Cerebellar nuclear complex (tissue), 1 donor: ENCODE results near the gene LSAMP.
"Not testable (repeated sequence)": the region's sequence is repeated elsewhere in the genome, so short reads cannot be mapped to it uniquely, and the experiment has no call there.

Source experiments
- DNase-seq, 2 experiments: peaks; one replicate each; lab custom pipeline; 2025; lab: John Stamatoyannopoulos, UW

LSAMP gene

DNA sequence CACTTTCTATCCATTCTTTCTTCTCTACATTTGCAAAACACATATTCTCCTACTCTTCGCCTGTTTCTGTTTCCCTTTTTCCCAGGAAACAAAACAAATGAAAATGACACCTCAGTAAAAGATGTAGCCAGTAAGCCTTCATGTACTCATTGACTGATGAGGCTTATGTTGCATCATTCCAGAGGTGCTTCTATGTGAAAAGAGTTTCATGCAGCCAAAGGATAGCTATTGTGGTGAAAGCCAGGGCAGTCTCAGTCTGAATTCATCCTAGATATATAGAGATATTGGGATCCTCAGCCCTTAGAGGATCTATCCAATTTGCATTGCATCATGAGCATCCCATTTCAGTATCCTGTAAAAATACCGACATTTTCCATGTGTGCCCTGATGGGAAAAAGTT, 554.7 kb downstream of the LSAMP start:
- DNase-seq, result no peak

DNA sequence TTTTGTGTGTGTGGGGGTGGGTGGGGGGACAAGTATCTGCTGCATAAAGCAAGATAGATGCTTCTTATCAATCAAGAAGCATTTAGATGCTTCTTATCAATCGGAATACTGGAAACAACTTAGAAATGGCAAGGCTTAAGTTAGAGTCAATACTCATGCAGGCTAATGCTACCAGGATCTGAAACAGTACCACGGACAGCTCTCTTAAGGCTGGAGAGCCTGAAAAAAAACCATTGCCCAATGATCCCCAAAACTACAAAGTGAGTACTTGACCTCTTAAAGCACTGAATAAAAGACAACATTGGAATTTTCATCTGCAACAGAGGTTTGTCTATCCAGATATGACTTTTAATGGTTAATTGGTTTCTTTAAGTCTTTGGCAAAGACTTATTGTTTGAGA, 559.7 kb downstream of the LSAMP start:
- DNase-seq, result no peak

GRCh38 chr3:115877615-115877899, 567.7 kb downstream of the LSAMP start:
- no peak for DNase-seq

GRCh38 chr3:115876876-115877614, 568.2 kb downstream of the LSAMP start:
- no peak for DNase-seq

- no peak for DNase-seq
Measured at GRCh38 chr3:115875460-115875859, 569.8 kb downstream of the LSAMP start.

DNA sequence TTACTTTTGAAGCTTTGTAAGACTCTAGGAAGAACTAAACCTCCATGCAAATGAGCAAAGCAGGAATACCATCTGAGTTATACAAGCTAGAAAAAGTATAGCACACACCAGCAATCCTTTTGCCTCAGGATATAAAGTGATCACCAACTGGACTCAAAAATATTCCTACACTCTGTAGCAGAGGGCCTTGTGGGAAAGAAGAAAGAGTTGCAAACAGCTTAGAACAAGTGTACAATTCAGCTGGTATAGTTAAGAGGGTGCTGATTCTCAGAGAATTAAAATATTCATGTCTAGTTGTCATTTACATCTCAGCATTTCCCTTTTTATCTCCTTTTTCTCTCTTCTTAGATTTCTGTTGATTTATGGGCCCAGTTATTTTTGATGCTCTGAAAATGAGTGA, 573.6 kb downstream of the LSAMP start:
- DNase-seq, result no peak

DNA sequence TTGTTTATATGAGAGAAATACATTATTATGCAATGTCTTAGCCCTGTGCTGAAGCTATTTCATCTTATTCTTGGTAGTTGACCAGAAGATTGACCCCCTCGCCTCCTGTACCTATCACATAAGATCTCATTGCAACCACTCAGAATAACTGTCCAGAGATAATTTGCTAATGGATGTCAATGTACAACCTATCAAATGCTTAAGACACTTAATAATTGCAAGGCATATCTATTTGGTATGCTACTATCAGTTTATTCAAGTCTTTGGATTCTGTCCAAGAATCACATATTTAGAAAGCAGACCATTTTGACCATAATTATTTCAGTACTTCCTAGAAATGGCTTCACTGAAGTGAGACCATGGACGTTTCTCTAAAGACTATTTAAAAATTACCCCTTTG, 580.4 kb downstream of the LSAMP start:
- no peak for DNase-seq

- DNase-seq, result no peak
Measured at GRCh38 chr3:115862849-115863248, 582.4 kb downstream of the LSAMP start.

DNA sequence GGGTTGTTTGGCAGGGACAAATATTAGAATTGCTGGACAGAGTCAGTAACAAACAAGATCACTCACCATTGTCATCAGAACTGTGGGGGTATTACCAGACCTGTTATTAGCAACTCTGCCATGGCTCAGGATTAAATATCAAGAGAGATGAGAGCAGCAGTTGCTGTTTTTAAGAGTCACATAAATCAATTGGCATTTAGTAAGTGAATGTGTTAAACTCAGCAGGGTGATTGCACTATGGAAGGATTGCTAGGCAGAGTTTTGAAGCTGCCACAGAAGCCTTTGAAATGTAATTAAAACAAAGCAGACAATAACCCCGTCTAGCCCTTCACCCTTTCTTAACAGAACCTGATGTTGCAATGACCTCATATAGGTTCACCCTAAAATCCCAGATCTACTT, 583.2 kb downstream of the LSAMP start:
- no peak for DNase-seq

DNA sequence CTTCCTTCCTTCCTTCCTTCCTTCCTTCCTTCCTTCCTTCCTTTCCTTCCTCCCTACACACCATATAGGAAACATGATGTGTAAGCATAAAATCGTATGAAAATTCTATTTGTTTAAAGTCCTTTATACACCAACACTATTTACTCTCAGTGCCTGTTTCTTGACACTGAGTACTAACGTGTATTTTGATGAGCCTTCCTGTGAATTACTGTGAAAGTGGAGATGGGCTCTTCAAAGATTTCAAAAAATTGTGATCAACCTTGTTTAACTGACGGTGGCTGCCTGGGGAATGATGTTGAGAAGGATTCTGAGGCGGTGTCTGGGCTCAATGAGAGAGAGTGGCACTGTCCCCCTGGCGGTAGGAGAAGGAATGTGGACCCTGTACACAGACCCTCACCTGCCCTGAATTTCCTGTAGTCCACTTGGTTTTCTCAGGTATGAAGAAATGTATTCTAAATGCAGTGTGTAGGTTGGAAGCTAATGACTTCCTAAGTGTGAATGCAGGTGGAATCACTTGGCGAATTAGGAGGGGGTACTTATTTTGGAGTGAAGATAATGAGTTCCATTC, 584.0 kb downstream of the LSAMP start:
- no peak for DNase-seq

DNA sequence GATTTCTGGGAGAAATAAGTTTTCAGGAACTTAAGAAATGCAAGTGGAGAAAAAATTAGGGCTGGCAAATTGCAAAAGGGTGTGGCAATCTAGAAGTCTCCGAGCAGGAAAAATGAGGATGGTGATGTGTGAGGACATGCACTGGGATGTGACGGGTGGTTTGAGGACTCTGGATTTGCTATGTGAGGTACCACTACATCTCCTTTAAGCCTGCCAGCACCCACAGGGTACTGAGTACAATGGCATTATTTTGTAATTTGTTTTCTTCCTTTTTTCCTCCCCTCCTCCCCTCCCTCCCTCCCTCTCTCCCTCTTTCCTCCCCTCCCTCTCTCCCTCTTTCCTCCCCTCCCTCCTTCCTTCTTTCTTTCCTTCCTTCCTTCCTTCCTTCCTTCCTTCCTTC, 584.5 kb downstream of the LSAMP start:
- DNase-seq, result no peak

GRCh38 chr3:115859002-115859807, 586.1 kb downstream of the LSAMP start:
- no peak for DNase-seq

GRCh38 chr3:115857518-115858136, 587.7 kb downstream of the LSAMP start:
- DNase-seq, result no peak

GRCh38 chr3:115855911-115856310, 589.4 kb downstream of the LSAMP start:
- no peak for DNase-seq

GRCh38 chr3:115853104-115853503, 592.2 kb downstream of the LSAMP start:
- no peak for DNase-seq

DNA sequence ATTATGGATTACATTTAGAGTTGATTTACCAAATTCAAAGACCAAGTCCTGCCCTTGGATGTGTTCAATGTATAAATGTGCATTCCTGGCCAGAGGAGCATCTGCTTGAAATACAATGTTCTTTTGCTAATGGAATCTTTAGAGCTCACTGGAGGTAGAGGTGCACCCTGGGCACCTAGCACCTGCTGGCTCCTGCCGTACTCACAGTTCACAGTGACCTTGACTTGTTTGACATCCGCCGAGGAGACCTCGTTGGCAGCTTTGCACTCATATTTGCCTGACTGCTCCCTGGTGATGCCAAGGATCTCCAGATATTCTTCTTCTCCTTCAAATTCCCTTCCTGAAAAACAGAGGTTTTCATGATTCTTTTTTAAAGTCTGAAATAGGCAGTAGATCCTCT, 593.0 kb downstream of the LSAMP start:
- DNase-seq, result no peak

GRCh38 chr3:115851571-115851970, 593.7 kb downstream of the LSAMP start:
- no peak for DNase-seq

GRCh38 chr3:115848641-115849040, 596.6 kb downstream of the LSAMP start:
- no peak for DNase-seq

DNA sequence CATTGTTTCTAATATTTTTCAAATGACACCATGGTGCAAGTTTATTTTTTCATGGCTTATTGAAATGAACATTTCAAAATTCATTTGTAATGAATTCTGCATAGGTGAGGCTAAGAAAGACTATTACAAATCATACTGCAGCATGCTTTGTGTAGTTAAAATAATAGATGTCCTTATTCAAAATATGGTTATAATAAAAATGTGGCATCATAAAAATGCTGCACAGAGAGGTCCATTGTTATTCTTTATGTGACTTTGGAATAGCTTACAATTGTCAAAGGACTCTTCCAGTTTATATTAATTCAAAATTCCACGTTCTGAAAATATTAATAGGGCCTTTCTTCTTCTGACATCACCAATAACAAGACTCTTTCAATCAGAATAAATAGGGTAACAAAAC, 599.3 kb downstream of the LSAMP start:
- no peak for DNase-seq

- DNase-seq, result not testable (repeated sequence)
Measured at GRCh38 chr3:115844729-115845128, 600.6 kb downstream of the LSAMP start.

GRCh38 chr3:115843206-115843605, 602.1 kb downstream of the LSAMP start:
- DNase-seq, result no peak

DNA sequence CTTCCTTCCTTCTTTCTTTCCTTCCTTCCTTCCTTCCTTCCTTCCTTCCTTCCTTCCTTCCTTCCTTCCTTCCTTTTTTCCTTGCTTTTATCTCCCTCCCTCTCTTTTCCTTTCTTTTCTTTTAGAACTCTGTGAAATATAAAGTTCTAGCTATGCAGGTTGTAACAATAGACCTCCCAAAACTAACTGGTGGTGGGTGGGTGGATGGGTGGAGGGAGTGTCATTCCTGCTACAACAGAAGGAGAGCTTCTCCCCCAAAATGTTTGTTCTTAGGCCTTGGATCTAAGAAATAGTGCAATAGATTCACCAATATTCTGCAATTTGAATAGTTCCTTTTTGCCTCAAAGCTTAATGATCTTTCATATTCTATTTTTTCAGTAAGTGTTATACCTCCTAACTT, 606.0 kb downstream of the LSAMP start:
- DNase-seq, result no peak

DNA sequence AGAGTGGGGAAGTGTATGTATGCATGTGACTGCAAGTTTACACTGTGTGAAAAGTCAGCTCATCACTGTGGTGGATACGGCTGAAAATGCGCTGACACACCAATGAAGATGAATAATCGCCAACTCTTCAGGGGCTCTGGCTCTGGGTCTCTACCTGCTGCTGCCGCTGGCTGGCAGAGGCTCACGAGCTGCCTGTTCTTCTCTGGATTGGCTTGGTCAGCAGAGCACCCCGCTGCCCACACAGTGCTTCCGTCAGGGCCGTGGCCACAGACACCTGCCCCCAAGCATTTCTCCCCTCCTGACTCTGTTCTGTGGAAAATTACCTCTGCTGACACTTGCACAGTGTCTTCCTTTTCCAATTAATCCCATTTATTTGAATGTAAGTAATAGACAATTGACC, 606.5 kb downstream of the LSAMP start:
- peak; percentile 25 to 60 for DNase-seq
